ENCODE results near the gene THADA.
A peak's percentile ranks its signal among the peaks of the same experiment; 100 is the strongest.
"Not testable (repeated sequence)": the region's sequence is repeated elsewhere in the genome, so short reads cannot be mapped to it uniquely, and the experiment has no call there.

The THADA gene

DNA sequence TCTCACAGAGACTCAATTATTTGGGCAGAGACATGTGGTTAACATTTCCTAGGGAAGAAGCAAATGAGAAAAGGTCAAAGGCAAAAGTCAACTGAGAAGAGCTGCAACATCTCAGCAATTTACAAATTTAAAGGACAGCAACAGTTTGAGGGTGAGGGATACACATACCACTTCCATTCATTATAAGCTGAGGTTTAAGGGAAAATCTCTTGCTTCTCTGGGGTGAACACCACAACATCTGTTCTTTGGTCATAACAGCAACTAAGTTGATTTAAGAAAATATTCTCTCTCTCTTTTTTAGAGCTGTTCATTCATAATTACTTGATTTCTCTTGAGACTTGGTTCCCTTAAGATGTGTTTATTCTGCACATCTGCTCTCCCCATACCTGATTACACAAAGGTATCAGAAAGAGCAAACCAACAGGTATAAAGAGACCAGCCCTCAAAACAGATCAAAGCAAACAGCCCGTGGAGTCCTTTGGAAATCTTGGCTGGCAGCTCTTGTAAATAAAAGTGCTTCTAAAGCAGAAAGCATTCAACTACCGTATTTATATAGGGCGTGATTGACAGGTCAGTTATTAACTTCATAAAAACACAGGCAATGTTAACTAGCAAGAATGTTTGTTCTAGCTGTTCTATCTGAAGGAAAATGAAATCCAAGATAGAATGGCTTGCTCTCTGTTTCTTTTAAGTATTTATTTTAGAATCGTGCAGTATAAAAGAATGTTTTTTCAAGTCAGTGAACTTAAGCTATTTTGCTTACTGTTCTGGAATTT is 132.8 kb downstream of the THADA start:
- peak; percentile 13 for DNase-seq

DNA sequence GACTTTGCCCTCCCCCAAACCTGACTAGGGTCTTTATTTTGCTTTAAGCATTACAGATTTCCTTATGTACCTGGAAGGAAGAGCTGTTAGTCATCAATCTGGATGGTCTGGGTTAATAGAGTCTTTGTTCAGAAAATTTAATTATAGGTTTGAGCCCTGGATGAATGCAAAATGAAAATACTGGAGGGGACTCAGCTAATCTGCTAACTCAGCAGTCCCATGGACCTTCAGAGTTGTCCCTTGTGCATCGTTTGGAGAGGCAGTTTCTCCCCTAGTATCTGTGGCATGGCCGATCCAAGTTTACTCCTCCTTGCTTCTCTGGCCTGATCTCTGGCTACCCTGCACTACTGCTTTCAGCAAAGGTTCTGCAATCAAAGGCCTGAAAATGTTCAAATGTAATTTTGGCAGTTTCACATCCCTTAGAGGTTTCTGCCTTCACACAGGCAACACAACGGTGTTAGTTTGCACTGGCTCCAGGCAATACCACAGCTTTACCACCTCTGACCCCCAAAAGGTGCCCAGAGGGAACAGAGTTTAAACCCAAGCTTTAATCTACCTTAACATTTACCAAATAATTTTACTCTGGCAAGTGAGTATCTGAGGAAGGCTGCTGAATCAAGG is 134.3 kb downstream of the THADA start:
- DNase-seq = no peak

DNA sequence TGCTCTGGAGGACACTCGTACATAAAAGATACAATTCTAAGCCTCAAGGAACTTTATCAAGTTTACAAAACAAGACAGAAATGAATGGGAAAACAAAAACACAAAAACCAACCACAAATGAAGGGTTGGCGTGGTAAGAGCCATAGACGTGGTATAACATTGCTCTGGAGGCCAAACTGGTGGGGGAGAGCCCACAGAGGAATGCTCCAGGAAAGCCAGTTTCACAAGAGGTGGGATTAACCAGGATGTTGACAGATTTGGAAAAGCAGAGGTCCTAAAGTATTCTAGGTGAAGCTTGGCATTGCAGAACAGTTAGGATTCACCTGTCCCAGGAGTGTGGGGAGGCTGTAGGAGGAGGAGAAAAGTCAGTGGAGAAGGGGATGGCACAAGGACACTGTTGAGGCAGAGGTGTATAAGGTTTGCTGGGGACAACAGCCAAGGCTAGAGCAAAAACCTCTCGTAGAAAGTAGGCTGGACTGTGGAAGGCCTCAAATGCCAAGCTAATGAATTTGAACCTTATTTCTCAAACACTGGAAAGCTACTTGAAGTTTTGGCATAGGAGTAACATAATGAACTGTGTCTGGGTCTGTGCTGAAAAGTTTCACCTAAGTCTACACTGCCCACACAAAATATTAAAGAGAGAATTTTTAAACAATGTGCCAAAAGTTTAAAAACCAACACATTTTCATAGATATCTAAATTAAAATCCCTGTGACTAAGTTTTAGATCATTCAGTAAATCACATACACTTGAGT is 135.1 kb downstream of the THADA start:
- no peak for DNase-seq

DNA sequence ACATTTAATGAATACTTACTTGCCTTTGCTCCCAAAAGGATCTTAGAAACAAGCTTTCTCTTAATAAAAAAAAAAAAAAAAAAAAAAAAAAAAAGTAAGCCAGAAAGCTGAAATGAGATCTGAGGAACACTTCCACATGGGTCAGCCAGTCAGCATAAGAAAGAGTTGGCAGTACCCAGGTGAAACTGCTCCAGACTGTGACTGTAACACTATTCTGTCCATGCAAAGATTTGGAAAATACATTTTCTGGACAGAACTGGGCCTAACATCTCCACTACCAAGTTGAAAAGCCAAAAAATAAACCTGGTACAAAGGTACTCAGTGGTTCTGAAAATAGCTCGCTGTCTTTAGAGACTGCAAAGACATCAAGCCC is 135.7 kb downstream of the THADA start:
- no peak for DNase-seq

DNA sequence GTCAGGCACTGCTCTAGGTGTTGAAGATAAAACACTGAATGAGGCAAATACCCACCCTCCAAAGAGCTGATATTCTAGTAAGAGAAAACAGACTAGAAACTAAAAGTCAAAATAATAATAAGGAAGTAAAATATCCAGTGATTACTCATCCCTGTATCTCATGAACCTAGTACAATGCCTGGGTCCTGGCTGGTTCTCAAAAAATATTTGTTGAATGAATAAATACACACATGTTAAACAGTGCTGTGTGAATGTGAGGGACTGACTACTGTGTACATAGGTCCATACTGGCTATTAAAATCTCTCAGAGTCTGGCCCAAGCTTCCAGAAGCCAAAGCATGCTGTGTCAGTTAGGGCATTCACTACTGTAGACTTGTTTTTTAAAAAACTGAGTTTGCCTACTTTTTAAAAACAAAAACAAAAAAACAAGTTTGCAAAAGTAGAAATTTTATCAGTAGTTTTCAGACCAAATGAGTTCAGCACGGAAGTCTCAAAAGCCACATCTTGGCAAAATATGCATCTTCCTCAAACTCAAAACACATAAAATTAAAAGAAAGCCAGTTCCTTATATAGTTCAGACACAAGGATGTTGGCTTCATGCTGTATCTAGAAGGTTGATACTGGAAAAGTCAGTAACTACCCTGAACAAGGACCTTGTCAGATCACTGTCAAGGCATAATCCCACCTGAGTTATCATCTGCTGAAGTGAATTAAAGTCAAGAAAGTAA is 136.2 kb downstream of the THADA start:
- no peak for DNase-seq

DNA sequence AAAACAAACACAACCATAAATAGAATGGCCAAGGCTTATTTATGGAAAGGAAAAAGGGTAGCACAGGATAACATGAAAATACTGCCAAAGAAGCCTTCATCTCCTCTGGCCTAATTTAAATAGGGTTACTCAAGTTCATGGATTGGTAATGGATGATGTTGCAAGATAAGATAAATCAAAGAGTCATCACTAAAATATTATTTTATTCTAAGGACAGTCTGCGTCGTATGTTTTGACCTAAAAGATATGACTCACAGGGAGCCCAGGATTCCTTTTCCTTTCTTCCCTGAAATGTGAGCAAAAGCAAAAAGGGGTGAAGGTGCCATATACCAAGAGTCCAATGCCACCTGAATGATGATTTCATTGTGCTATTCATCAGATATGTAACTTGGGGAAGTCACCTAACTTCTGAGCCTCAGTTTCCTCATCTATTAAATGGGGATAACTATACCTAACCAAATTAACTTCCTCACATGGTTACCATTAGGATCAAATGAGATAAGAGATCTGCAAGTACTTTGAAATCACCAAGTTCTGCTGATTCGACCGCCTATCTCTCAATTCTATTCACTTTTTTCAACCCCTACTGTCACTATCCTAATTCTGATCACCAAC is 137.7 kb downstream of the THADA start:
- DNase-seq = no peak

DNA sequence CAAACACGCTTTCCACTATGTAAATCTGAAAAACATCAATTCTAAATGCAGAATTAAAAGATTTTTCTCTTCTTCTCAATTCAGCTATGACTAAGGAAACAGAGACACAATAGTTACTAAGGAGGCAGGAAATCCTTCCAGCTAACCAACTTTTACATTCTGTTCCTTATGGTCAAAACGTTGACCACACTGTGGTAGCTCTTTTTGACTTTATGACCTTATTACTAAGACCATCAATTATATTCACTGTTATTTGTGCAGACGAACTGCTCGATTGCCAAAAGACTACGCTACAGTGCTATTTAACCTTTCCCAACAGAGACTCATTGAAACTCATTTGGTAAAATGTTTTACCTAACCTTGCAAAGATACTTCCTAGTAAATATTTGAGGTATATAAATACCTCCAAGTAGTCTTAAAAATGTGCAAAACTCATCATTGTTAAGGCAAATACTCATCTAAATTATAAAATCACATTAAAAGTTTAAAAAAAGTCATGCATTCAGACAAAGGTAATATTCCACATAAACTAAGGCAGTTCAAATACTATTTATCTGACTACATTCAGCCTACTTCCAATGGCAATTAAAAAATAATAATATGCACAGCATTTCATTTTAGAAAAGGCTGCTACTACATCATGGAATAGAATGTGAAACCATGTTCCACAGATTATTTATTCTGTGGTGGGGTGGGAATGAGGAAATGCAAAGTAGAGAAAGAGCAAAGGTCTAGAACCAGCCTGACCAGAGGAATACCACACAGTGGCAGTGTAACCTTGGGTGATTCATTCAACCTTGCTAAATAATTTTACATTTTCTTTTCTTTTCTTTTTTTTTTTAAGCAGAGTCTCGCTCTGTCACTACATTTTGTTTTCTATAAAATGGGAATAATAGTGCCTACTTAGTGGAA is 139.9 kb downstream of the THADA start:
- DNase-seq = no peak

DNA sequence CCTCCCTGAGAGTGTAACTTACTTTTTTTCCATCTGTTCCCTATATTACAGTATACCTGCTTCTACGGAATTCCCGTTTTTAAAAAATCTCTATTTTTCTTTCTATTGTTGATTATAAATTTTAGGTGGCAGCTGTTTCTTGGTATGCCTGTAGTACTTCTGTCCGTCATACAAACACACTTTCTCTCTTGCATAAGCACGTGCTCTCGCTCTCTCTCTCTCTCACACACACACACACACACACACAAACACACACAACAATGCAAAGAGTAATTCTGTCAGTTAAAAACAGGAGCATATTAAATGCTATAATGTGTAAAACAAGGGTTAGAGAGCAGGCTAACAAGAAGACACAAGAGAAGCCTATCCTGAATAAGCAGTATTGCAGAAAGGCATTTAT is 140.5 kb downstream of the THADA start:
- no peak for DNase-seq

DNA sequence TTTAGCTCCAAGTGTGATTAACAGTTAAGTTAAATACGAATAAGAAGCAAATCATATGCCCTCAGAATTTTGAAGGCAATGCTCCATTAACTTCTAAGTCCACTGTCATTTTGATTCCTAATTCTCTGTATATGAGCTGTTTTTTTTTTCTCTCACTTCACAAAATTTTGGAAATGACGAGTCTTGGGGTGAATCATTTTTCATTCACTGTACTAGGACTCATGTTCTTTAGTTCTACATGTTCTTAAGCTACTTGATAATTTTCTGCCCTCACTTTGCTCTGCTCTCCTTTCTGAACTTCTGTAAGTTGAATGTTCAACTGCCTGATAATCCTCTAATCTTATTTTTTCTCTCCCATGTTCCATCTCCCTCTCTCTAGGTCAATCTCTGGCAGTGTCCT is 141.0 kb downstream of the THADA start:
- no peak for DNase-seq

DNA sequence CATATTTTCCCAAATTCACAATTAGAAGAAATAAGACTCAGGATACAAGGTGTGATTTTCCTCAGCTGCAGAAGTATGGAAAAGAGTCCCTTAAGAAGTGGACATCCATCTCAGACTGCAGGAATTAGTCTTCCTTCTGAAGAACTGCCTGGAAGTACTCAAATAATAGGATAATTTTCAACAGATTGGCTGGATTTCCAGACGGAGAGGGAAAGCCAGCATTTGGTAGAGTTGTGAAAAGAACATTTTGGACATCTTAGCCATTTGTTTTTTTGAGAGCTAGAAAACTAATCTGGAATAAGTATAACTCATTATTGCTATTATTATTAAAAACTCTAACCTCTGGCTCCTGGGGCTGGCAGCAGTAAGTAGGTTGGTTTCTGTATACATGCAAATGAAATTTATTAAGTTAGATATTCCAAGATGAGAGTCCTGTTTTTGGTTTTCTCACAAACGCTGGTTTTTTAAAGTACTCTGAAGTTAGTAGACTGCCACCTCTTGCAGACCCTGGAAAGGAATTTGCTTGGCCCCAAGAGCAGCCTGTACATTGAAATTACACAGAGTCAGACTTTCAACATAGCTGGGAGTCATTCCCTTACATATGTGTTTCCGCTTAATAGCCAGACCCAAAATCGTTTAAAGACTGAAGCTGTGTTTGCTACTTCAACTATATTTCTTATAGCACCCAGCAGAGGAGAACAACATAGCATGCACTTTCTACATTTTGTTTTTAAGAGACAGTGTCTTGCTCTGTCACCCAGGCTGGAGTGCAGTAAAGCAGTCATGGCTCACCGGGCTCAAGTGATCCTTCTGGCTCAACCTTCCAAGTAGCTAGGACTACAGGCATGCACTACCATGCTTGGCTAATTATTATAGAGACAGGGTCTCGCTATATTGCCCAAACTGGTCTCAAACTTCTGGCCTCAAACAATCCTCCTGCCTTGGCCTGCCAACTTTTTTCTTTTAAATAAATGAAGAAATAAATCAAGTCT is 142.4 kb downstream of the THADA start:
- DNase-seq = no peak

DNA sequence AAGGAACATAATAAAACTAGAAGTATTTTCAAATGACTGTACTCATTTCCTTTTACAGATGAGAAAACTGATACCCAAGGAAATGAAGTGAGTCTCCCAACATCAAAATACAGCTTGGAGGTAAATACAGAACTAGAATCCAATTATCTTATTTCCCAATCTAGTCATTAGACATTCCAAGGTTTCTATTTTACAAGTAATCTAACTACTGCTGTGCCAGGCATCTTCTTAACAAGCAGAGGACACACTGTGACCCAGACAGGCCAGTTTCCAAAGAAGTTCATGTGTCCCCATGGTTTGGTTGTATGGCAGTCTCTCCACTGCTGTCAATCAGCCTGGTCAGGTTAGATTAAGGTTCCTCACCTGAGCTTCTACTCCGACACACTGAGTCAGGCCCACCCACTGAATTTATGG is 143.5 kb downstream of the THADA start:
- DNase-seq = no peak

DNA sequence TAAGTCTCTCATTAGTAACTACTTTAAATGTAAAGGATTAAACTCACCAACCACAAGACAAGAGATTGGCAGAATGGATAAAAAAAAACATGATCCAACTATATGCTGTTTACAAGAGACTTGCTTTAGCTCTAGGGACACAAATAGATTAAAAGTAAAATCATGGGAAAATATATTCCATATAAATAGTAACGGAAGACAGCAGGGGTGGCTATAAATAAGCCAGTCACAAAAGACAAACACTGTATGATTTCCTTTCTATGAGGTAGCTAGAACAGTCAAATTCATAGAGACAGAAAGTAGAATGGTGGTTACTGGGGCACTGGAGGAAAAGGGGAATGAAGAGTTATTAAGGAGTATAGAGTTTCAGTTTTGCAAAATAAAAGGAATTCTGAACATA is 145.2 kb downstream of the THADA start:
- DNase-seq = no peak

DNA sequence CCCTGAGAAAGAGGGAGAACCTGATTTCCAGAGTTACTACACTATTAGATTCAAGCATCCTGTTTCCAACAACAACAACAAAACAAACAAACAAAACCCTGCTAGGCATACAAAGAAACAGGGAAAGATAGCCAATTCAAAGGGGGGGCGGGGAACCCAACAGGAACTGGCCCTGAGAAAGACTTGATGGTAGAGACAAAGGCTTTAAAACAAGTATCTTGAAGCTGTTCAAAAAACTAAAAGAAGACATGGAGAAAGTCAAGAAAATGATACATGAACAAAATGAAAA is 147.1 kb downstream of the THADA start:
- no peak for DNase-seq

DNA sequence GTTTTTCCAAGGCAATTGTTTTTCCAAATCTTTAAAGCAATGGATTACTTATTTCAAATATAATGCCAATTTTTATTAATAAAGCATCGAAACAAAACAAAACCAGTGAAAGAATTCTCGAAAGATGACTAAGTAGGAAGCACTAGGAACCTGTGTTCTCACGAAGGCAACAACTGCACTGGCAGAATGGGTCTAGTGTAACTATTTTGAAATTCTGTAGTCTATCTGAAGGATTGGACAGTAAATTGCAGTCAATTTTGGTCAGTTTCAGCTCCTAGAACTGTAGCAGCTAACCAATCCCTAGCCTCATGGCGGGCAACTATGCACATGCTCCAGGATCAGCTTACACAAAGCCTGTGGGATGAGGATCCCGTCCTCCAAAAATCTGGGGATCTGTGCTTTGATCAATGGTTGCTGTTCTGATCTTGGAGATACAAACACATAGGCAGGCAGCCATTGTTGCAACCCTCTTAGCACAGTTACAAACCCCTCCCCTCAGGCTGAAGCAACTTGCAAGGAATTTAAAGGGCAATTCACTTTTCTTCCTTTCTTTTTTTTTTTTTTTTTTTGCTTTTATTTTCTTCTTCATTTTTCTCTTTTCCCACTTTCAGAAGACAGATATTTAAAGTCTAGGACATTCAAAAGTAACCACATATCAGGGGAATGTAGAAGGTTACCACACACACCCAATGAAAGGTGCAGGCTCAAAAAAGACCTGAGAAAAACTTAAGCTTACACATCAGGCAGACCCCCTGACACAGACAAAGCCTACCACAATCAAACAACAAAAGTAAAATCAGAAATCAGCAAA is 147.6 kb downstream of the THADA start:
- no peak for DNase-seq

DNA sequence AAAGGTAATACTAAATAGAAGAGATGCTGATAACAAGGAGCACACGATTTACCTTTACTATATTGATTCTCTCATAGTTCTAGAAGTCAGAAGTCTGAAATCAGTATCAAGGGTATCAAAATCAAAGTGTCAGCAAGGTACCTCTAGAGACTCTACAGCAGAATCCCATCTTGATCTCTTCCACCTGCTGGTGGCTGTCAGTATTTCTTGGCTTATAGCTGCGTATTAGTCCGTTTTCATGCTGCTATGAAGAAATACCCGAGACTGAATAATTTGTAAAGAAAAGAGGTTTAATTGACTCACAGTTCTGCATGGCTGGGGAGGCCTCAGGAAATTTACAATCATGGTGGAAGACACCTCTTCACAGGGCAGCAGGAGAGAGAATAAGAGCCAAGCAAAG is 149.1 kb downstream of the THADA start:
- DNase-seq = not testable (repeated sequence)

DNA sequence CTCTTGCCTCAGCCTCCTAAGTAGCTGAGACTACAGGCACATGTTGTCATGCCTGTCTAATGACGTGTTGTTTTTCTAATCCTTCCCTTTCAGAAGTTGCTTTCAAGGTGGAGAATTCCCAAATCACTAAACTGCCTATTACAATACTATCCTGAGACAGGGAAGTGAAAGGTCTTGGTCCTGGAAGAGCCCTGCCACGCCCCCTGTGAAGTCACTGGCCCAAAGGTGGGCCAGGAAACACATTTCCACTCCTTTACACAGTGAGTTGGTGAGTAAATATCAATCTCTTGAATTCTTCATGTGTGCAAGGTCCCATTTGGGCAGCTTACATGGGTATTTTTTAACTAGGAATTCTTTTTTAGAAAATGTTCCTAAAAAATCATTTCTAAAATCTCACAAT is 150.1 kb downstream of the THADA start:
- DNase-seq = no peak

DNA sequence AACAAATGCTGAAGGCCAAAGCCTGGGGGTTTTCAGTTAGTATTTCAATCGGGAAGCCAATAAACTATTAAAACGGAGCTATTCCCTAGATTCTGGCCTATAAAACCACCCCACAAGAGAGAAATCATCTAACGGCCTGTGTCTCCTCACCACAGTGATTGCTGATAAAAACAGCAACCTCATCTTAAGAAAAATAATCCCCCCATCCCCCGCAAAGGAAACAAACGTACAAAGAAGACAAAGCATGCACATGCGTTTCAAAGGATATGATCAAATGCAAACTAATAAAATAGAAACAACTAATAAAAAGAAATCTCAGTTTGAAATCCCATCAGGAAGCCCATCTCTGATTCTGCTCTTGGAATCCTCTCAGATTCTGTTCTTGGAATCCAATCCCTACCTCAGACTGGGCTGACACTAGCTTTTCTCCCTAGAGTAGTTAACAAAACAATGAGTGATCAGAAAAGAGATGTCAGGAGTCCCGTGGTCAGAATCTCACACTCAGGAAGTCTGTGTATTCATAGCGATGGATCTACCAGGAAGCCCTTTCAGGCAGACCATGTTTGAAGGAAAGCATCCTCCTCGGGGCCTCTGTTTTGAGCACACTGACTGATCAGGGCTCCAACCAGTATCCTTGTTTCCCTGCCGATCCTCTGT is 150.7 kb downstream of the THADA start:
- no peak for DNase-seq

DNA sequence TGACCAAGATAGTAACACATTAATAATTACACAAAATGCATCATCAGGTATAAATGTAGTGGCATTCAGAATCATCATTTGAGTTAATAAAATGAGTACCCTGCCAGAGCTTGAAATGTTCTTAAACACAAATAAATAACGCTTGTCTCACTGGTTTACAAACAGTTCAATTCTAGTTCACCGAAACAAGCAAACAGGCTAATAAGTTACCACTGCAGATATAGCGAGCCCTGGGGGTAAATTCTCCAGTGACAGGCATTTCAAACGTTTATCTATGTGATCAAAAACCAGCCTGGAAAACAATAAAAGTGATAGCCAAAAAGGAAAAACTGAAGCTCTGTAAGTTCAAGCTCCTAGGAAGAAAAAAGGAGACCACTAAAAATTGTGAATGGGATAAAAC is 152.6 kb downstream of the THADA start:
- no peak for DNase-seq

DNA sequence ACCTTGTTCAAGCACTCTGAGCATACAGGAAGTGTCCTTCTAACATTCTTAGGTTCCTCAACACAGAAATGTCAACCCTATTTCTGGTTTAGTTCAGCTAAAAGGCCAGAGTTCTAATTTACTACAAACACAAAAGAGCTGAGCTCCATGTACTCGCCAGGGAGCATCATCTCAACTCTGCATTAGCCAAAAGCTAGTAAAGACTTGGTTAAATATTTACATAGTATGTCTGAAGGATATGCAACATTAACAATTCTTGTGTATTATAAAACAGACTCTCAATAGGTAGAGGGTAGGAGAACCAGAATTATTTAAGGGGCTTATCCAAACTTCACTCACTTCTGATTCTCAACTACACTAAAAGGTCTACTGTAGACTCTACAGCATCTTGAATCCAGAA is 154.6 kb downstream of the THADA start:
- no peak for DNase-seq

Measured in NCI-H774 (cell line).